ENCODE data around the gene LBH. TPM values are rescaled to one million over a fixed set of nuclear protein-coding genes. Genes with fewer than 3 reads are reported as not detected.

Gene LBH
- total and polyA plus RNA-seq, 2 donors (not counting 3 experiments of a cell fraction or from before 2014, with no cell fraction given) = 5.3 to 5.5 TPM

GRCh38 chr2:30255026-30255425, 23.7 kb downstream of the LBH start:
- ChIA-PET POLR2A (no interaction called here), CTCF (interaction anchor here (0.6 to 2.2 kb wide), 3 partner anchors 13 to 90 kb away, joined by 3 to 5 read pairs (median 4); no protein-coding TSS in a partner anchor)
- BruUV-seq (replicated peaks) = no TSS peak
- DNase-seq (ENCODE audit: low read depth, low spot score) (no peak), FAIRE-seq (no peak)
- H3K79me2 ChIP-seq (ENCODE audit: control insufficient read depth, insufficient read depth, low read length) = no peaks in the 10 kb centered on the region
- TF ChIP-seq EZH2 (IDR thresholded peaks at IDR 0.05; ENCODE audit: borderline replicate concordance, low read depth, low read length, severe bottlenecking) = no peak
- no peak for TF ChIP-seq JUN (IDR thresholded peaks at IDR 0.05; ENCODE audit: borderline replicate concordance, insufficient read depth, insufficient read length, low read depth)
- no peak for TF ChIP-seq GATA2 (IDR thresholded peaks at IDR 0.05; ENCODE audit: insufficient read depth, insufficient read length, low read depth, low read length)
- no peak for TF ChIP-seq POLR2A (IDR thresholded peaks at IDR 0.05; ENCODE audit: low read depth, low read length)
- TF ChIP-seq FOS (IDR thresholded peaks at IDR 0.05; ENCODE audit: borderline replicate concordance, insufficient read depth, low read length) = no peak
- no peak for TF ChIP-seq CTCF (IDR thresholded peaks at IDR 0.05; ENCODE audit: extremely low read depth in 1 of 2, insufficient read depth in 1 of 2, low read depth in 1 of 2, low read length in 2 of 2)
- no peak for TF ChIP-seq POLR2AphosphoS5 (IDR thresholded peaks at IDR 0.05; ENCODE audit: insufficient read depth, low read depth, low read length)
- TF ChIP-seq MYC (IDR thresholded peaks at IDR 0.05; ENCODE audit: low read depth, low read length) = no peak
- TF ChIP-seq MAX (IDR thresholded peaks at IDR 0.05; ENCODE audit: insufficient read depth, insufficient read length) = no peak
- H3K27me3 ChIP-seq (ENCODE audit: control insufficient read depth in 2 of 2, insufficient read depth in 2 of 2, low read length in 2 of 2) = no peaks in the 10 kb centered on the region
- H3K9ac ChIP-seq (replicated peaks; ENCODE audit: extremely low read depth, insufficient read depth, low read length) = no peak overlapping the region
- peaks cover 14% of the 10 kb centered on the region for H3K4me1 ChIP-seq (ENCODE audit: control insufficient read depth, extremely low read depth, insufficient read depth, low read length)
- no peak overlapping the region for H3K27ac ChIP-seq (ENCODE audit: insufficient read depth, low read depth, low read length)
- no peak overlapping the region for H2AFZ ChIP-seq (ENCODE audit: low read depth, low read length)
- dilution Hi-C loops (cut with MboI; ENCODE audit: extremely low pct_ligation_motif_present, low sequenced_read_pairs) = no loop called here
- H3K4me3 ChIP-seq (replicated peaks in 1 of 3; ENCODE audit: insufficient read depth in 1 of 3, low read depth in 1 of 3, low read length in 3 of 3) = no peak overlapping the region
- no peaks in the 10 kb centered on the region for H3K36me3 ChIP-seq (ENCODE audit: control insufficient read depth in 2 of 2, extremely low read depth in 1 of 2, insufficient read depth in 2 of 2, low read length in 2 of 2)
- intact Hi-C loops (cut with micrococcal nuclease) = no loop called here
- no peak overlapping the region for H3K4me2 ChIP-seq (ENCODE audit: insufficient read depth, low read length)
- no peaks in the 10 kb centered on the region for H3K9me1 ChIP-seq (replicated peaks; ENCODE audit: control insufficient read depth, extremely low read depth, insufficient read depth, low read length)
- no peaks in the 10 kb centered on the region for H4K20me1 ChIP-seq (replicated peaks; ENCODE audit: control insufficient read depth, extremely low read depth, insufficient read depth, low read length)
- no peaks in the 10 kb centered on the region for H3K9me3 ChIP-seq (replicated peaks; ENCODE audit: control insufficient read depth, insufficient read depth, low read length)

Data from endothelial cell of umbilical vein (primary cell).